Measurements from ENCODE around the gene ZSCAN2.

The ZSCAN2 gene

DNA sequence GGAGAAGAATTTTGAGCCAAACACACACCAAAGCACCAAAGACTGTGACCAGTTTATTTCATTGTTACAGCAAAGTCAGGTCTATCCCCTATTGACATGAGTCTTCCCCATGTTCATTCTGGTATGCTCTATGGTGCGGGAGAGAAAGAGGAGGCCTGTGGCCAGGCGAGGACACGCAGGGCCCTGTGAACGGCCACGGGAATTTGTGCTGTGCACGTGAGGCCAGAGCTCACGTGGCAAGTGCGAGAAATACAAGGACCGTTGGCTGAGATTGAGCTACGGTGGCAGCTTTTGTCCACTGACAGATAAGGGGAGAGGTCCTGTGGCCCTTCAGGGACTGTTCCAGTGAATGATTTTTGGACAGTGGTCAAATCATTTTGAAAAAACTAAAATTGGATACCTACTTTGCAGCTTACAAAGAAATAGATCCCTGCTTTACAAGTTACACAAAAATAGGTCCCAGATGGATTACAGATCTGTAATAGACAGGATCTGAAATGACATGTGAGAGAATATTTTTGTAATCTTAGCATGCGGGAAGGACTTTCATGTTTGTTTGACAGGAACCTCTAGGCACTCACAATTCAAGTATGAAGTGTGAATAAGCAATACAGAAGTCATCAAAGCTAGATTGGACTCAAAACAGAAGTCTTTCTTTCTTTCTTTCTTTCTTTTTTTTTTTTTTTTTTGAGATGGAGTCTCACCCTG is 9.2 kb downstream of the ZSCAN2 start:
- H3K4me1 ChIP-seq, result no peaks in the 10 kb centered on the region
- intact Hi-C loops (cut with DNase I; ENCODE audit: low total_unique reads), result loop anchor here (10.0 kb wide), 1 partner anchor 105 kb away; the partner anchor contains the start of gene SEC11A
- H3K27ac ChIP-seq, result no peak overlapping the region
- no peaks in the 10 kb centered on the region for H3K27me3 ChIP-seq
- TF ChIP-seq, protein P1, sequence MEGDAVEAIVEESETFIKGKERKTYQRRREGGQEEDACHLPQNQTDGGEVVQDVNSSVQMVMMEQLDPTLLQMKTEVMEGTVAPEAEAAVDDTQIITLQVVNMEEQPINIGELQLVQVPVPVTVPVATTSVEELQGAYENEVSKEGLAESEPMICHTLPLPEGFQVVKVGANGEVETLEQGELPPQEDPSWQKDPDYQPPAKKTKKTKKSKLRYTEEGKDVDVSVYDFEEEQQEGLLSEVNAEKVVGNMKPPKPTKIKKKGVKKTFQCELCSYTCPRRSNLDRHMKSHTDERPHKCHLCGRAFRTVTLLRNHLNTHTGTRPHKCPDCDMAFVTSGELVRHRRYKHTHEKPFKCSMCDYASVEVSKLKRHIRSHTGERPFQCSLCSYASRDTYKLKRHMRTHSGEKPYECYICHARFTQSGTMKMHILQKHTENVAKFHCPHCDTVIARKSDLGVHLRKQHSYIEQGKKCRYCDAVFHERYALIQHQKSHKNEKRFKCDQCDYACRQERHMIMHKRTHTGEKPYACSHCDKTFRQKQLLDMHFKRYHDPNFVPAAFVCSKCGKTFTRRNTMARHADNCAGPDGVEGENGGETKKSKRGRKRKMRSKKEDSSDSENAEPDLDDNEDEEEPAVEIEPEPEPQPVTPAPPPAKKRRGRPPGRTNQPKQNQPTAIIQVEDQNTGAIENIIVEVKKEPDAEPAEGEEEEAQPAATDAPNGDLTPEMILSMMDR (IDR thresholded peaks at IDR 0.05), result no peak
- peak in 1 of 2 donors; percentile 7 for DNase-seq
- H3K36me3 ChIP-seq, result peaks cover 0 to 27% (median 3%) of the 10 kb centered on the region in 3 donors
- H3K4me3 ChIP-seq, result no peak overlapping the region
- no peaks in the 10 kb centered on the region for H3K9me3 ChIP-seq

GRCh38 chr15:84611631-84612030 is 10.8 kb downstream of the ZSCAN2 start:
- Histone ChIP-seq H3K4me3 (no peak overlapping the region), H3K27ac (no peak overlapping the region), H3K27me3 (no peaks in the 10 kb centered on the region), H3K4me1 (no peaks in the 10 kb centered on the region), H3K9me3 (no peaks in the 10 kb centered on the region), H3K36me3 (peaks cover 0 to 13% (median 3%) of the 10 kb centered on the region in 3 donors)
- DNase-seq, result no peak
- TF ChIP-seq, protein P1 (IDR thresholded peaks at IDR 0.05), result no peak
- intact Hi-C loops (cut with DNase I; ENCODE audit: low total_unique reads), result no loop called here

DNA sequence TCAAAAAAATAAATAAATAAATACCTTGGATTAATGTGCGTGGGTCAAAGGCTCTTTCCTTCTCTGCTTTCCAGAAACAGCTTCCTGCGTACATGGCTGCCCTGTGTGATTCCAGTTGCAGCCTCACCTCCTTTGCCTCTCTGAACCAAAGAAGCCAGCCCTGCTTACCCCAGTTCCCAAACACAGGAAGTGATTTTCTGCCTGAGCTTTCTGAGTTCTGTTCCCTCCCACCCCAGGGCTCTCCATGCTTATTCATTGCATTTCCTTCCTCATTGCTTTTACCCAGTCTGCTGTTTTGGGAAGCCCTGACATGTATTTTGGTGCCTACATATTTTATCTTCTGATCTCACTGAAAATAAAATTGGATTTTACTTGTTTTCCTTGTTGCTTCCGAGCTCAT is 15.4 kb downstream of the ZSCAN2 start:
- peak in 1 of 2 donors; percentile 62 for DNase-seq
- Histone ChIP-seq H3K36me3 (peaks cover 7 to 10% (median 9%) of the 10 kb centered on the region in 3 donors), H3K4me3 (no peak overlapping the region), H3K9me3 (peaks cover 0 to 8% (median 8%) of the 10 kb centered on the region in 3 donors), H3K4me1 (no peaks in the 10 kb centered on the region), H3K27ac (no peak overlapping the region), H3K27me3 (no peaks in the 10 kb centered on the region)
- intact Hi-C loops (cut with DNase I; ENCODE audit: low total_unique reads), result no loop called here
- TF ChIP-seq, protein P1 (IDR thresholded peaks at IDR 0.05), result no peak

DNA sequence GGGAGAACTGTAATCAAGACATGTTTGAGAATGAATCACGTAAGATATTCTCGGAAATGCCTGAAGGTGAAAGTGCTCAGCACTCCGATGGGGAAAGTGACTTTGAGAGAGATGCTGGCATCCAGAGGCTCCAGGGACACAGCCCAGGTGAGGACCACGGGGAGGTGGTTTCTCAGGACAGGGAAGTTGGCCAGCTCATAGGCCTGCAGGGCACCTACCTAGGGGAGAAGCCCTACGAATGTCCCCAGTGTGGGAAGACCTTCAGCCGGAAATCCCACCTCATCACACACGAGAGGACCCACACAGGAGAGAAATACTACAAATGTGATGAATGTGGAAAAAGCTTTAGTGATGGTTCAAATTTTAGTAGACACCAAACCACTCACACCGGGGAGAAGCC is 19.8 kb downstream of the ZSCAN2 start:
- H3K9me3 ChIP-seq, result peaks cover 0 to 20% (median 18%) of the 10 kb centered on the region in 3 donors
- no peaks in the 10 kb centered on the region for H3K4me1 ChIP-seq
- no peak overlapping the region for H3K4me3 ChIP-seq
- no peak overlapping the region for H3K27ac ChIP-seq
- H3K27me3 ChIP-seq, result no peaks in the 10 kb centered on the region
- intact Hi-C loops (cut with DNase I; ENCODE audit: low total_unique reads), result no loop called here
- peak in 1 of 2 donors; percentile 20 for DNase-seq
- H3K36me3 ChIP-seq, result peaks cover 26 to 48% (median 35%) of the 10 kb centered on the region in 3 donors
- TF ChIP-seq, protein P1 (IDR thresholded peaks at IDR 0.05), result no peak

DNA sequence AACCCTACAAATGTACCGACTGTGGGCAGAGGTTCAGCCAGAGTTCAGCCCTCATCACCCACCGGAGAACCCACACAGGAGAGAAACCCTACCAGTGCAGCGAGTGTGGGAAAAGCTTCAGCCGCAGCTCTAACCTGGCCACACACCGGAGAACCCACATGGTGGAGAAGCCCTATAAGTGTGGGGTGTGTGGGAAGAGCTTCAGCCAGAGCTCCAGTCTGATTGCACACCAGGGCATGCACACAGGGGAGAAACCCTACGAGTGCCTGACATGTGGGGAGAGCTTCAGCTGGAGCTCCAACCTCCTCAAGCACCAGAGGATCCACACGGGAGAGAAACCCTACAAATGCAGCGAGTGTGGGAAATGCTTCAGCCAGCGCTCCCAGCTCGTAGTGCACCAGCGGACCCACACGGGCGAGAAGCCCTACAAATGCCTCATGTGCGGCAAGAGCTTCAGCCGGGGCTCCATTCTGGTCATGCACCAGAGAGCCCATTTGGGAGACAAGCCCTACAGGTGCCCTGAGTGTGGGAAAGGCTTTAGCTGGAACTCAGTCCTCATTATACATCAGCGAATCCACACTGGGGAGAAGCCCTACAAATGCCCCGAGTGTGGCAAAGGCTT is 20.7 kb downstream of the ZSCAN2 start:
- H3K36me3 ChIP-seq, result peaks cover 26 to 56% (median 35%) of the 10 kb centered on the region in 3 donors
- H3K9me3 ChIP-seq, result peaks cover 0 to 20% (median 18%) of the 10 kb centered on the region in 3 donors
- no peak overlapping the region for H3K27ac ChIP-seq
- H3K4me3 ChIP-seq, result no peak overlapping the region
- no peaks in the 10 kb centered on the region for H3K4me1 ChIP-seq
- TF ChIP-seq, protein P1 (IDR thresholded peaks at IDR 0.05), result no peak
- intact Hi-C loops (cut with DNase I; ENCODE audit: low total_unique reads), result no loop called here
- no peaks in the 10 kb centered on the region for H3K27me3 ChIP-seq
- peak in 1 of 2 donors; percentile 45 for DNase-seq

Measured in tibial artery (tissue), 4 donors.